ENCODE measurements around the gene DNM1.
"Not testable (repeated sequence)": the region's sequence is repeated elsewhere in the genome, so short reads cannot be mapped to it uniquely, and the experiment has no call there.

DNA sequence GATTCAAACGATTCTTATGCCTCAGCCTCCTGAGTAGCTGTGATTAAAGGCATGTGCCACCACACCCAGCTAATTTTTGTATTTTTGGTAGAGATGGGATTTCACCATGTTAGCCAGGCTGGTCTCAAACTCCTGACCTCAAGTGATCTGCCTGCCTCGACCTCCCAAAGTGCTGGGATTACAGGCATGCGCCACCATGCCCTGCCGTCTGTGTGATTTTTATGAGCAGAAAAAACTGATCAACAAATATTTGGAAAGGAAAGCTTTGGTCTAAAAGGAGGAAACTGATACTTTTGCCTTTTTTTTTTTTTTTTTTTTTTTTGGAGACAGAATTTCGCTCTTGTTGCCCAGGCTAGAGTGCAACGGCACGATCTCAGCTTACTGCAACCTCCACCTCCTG lies 27.7 kb downstream of the DNM1 start:
- TF ChIP-seq, protein P1, sequence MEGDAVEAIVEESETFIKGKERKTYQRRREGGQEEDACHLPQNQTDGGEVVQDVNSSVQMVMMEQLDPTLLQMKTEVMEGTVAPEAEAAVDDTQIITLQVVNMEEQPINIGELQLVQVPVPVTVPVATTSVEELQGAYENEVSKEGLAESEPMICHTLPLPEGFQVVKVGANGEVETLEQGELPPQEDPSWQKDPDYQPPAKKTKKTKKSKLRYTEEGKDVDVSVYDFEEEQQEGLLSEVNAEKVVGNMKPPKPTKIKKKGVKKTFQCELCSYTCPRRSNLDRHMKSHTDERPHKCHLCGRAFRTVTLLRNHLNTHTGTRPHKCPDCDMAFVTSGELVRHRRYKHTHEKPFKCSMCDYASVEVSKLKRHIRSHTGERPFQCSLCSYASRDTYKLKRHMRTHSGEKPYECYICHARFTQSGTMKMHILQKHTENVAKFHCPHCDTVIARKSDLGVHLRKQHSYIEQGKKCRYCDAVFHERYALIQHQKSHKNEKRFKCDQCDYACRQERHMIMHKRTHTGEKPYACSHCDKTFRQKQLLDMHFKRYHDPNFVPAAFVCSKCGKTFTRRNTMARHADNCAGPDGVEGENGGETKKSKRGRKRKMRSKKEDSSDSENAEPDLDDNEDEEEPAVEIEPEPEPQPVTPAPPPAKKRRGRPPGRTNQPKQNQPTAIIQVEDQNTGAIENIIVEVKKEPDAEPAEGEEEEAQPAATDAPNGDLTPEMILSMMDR (IDR thresholded peaks at IDR 0.05) = not testable (repeated sequence)
- not testable (repeated sequence) for TF ChIP-seq POLR2AphosphoS5, EP300 (IDR thresholded peaks at IDR 0.05)
